Measurements from ENCODE around the gene DBX2. TPM values are rescaled to one million over a fixed set of nuclear protein-coding genes. Genes with fewer than 3 reads are reported as not detected.
A peak's percentile ranks its signal among the peaks of the same experiment; 100 is the strongest.

The DBX2 gene
- total and polyA plus RNA-seq, 2 of the 4 experiments (the other 2 are of a cell fraction): not detected

DNA sequence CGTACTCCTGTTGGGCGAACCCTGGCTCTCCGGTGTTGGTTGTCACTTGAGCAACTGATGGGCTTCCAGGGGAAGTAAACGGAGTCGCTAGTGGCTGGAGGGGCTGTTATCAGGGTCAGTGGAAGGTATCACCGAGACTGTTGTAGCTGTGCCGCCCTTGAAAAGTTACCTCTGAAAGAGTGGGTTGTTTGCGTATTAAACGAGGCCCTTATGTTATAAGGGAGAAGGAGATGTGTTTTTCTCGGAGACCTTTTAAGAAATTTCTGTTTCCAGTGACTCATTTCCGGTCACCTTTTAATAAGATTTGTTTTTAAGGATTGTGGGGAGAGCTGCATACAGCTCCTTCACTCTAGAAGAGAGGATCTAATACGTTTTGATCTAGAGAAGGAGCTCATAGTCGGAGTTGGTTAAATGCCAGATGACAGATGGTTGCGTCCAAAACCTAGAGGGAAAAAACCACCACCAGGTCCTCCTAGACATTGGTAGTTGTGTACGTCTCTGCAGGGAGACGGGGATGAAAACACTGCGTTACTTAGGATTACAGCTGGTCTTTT, 750 bp upstream of the DBX2 start:
- H2BK5ac ChIP-seq (ENCODE audit: low read depth, low read length, poor library complexity, severe bottlenecking): no peak overlapping the region
- no peak overlapping the region for H3K9ac ChIP-seq (ENCODE audit: low read depth, low read length)
- H3K4me3 ChIP-seq (ENCODE audit: insufficient read depth, low read depth, low read length): no peak overlapping the region
- H2BK20ac ChIP-seq (ENCODE audit: low read depth, low read length): no peak overlapping the region
- CTCF ChIA-PET: no interaction called here
- no peak overlapping the region for H2BK120ac ChIP-seq (ENCODE audit: low read depth, low read length)
- no peak overlapping the region for H3K23ac ChIP-seq (ENCODE audit: low read depth, low read length)
- H3K9me3 ChIP-seq (ENCODE audit: control insufficient read depth, insufficient read depth, low read length): no peaks in the 10 kb centered on the region
- no peak overlapping the region for H2AK9ac ChIP-seq (replicated peaks; ENCODE audit: low read depth, low read length, poor library complexity)
- no peak overlapping the region for H3K14ac ChIP-seq (replicated peaks; ENCODE audit: low read depth, low read length)
- WGBS, 2 experiments (ENCODE audit: extremely low coverage in 2 of 2, insufficient read length in 1 of 2): 20% methylated on average over 4 of the region's 17 CpGs; no CpG with 5 or more reads in 1 of the 2 experiments
- no peaks in the 10 kb centered on the region for H3K36me3 ChIP-seq (ENCODE audit: control insufficient read depth, insufficient read depth, low read length)
- H4K5ac ChIP-seq (ENCODE audit: low read depth, low read length): no peak overlapping the region
- H3K56ac ChIP-seq (ENCODE audit: extremely low read depth, insufficient read depth, low read length): no peak overlapping the region
- no peaks in the 10 kb centered on the region; the same call in 1 of the 2 replicates for H3K4me1 ChIP-seq (ENCODE audit: control insufficient read depth, insufficient read depth, low read length)
- BruUV-seq (replicated peaks): no TSS peak
- H3K79me1 ChIP-seq (ENCODE audit: low read depth in 1 of 2, low read length in 2 of 2): no peaks in the 10 kb centered on the region
- no peak overlapping the region for H4K8ac ChIP-seq (ENCODE audit: low read depth in 2 of 2, low read length in 2 of 2)
- ATAC-seq (ENCODE audit: low read depth) (no peak; the same call in 1 of the 2 replicates), DNase-seq (no peak)
- H2BK15ac ChIP-seq (ENCODE audit: low read depth, low read length): no peak overlapping the region
- H2AFZ ChIP-seq (replicated peaks; ENCODE audit: low read length, poor library complexity): no peak overlapping the region
- H4K20me1 ChIP-seq (ENCODE audit: insufficient read depth, low read length): no peaks in the 10 kb centered on the region
- no peak overlapping the region for H3K18ac ChIP-seq (ENCODE audit: low read depth, low read length)
- no peak overlapping the region for H4K91ac ChIP-seq (ENCODE audit: insufficient read depth, low read depth, low read length)
- peaks cover 20% of the 10 kb centered on the region for H3K27me3 ChIP-seq (ENCODE audit: control insufficient read depth, insufficient read depth, low read length)
- H3K4ac ChIP-seq (ENCODE audit: low read depth, low read length): no peak overlapping the region
- in situ Hi-C loops (cut with MboI; ENCODE audit: low sequenced_read_pairs): no loop called here
- intact Hi-C loops (cut with micrococcal nuclease): no loop called here
- dilution Hi-C loops (cut with HindIII; ENCODE audit: low sequenced_read_pairs, unreplicated experiment): no loop called here
- H3K9me1 ChIP-seq (ENCODE audit: insufficient read depth, low read length): no peaks in the 10 kb centered on the region
- H2AK5ac ChIP-seq (ENCODE audit: low read depth, low read length): no peak overlapping the region
- peak overlapping the region; percentile 68 for H3K4me2 ChIP-seq (ENCODE audit: low read depth, low read length)
- TF ChIP-seq MAZ (IDR thresholded peaks at IDR 0.05; ENCODE audit: borderline replicate concordance, low read depth, low read length): no peak
- no peak for TF ChIP-seq MXI1 (IDR thresholded peaks at IDR 0.05; ENCODE audit: borderline replicate concordance, low read depth, low read length)
- TF ChIP-seq FOS (IDR thresholded peaks at IDR 0.05; ENCODE audit: low read depth, low read length): no peak
- TF ChIP-seq, protein P1, sequence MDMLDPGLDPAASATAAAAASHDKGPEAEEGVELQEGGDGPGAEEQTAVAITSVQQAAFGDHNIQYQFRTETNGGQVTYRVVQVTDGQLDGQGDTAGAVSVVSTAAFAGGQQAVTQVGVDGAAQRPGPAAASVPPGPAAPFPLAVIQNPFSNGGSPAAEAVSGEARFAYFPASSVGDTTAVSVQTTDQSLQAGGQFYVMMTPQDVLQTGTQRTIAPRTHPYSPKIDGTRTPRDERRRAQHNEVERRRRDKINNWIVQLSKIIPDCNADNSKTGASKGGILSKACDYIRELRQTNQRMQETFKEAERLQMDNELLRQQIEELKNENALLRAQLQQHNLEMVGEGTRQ (IDR thresholded peaks at IDR 0.05; ENCODE audit: low read depth, low read length): no peak
- no peak for TF ChIP-seq SMC3 (IDR thresholded peaks at IDR 0.05; ENCODE audit: low read depth, low read length)
- TF ChIP-seq MAFK (IDR thresholded peaks at IDR 0.05; ENCODE audit: low read depth, low read length): no peak
- TF ChIP-seq BHLHE40 (IDR thresholded peaks at IDR 0.05; ENCODE audit: low read depth, low read length): no peak
- TF ChIP-seq, protein P2, sequence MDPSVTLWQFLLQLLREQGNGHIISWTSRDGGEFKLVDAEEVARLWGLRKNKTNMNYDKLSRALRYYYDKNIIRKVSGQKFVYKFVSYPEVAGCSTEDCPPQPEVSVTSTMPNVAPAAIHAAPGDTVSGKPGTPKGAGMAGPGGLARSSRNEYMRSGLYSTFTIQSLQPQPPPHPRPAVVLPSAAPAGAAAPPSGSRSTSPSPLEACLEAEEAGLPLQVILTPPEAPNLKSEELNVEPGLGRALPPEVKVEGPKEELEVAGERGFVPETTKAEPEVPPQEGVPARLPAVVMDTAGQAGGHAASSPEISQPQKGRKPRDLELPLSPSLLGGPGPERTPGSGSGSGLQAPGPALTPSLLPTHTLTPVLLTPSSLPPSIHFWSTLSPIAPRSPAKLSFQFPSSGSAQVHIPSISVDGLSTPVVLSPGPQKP (IDR thresholded peaks at IDR 0.05; ENCODE audit: borderline replicate concordance, low read depth, low read length): no peak
- no peak for TF ChIP-seq RAD21 (IDR thresholded peaks at IDR 0.05; ENCODE audit: low read length)
- no peak for TF ChIP-seq POLR2A (IDR thresholded peaks at IDR 0.05; ENCODE audit: low read depth, low read length)
- no peak for TF ChIP-seq CHD1 (IDR thresholded peaks at IDR 0.05; ENCODE audit: low read depth, low read length)
- TF ChIP-seq, protein P3, sequence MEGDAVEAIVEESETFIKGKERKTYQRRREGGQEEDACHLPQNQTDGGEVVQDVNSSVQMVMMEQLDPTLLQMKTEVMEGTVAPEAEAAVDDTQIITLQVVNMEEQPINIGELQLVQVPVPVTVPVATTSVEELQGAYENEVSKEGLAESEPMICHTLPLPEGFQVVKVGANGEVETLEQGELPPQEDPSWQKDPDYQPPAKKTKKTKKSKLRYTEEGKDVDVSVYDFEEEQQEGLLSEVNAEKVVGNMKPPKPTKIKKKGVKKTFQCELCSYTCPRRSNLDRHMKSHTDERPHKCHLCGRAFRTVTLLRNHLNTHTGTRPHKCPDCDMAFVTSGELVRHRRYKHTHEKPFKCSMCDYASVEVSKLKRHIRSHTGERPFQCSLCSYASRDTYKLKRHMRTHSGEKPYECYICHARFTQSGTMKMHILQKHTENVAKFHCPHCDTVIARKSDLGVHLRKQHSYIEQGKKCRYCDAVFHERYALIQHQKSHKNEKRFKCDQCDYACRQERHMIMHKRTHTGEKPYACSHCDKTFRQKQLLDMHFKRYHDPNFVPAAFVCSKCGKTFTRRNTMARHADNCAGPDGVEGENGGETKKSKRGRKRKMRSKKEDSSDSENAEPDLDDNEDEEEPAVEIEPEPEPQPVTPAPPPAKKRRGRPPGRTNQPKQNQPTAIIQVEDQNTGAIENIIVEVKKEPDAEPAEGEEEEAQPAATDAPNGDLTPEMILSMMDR (conservative IDR thresholded peaks at IDR 0.05; ENCODE audit: low read depth, low read length): no peak
- TF ChIP-seq RCOR1 (IDR thresholded peaks at IDR 0.05; ENCODE audit: insufficient replicate concordance, low read length): no peak
- no peak for TF ChIP-seq NFE2L2 (IDR thresholded peaks at IDR 0.05; ENCODE audit: low read depth, low read length)
- TF ChIP-seq CEBPB (IDR thresholded peaks at IDR 0.05; ENCODE audit: low read depth, low read length): no peak
- no peak for TF ChIP-seq RFX5 (IDR thresholded peaks at IDR 0.05; ENCODE audit: low read depth, low read length)
- H3K27ac ChIP-seq (ENCODE audit: insufficient read depth, low read length): no peak overlapping the region
- POLR2A ChIA-PET (ENCODE audit: unreplicated experiment): no interaction called here

Measured in IMR-90 (cell line).